Heart right ventricle (tissue), 16 donors: ENCODE data around the gene STK38L. TPM values are rescaled to one million over a fixed set of nuclear protein-coding genes. Genes with fewer than 3 reads are reported as not detected.

Experiments used
- ATAC-seq, 8 donors: fragments of 200-7000 bp; cut with Tn5 transposase; one replicate each; pipeline ENCODE4 v1.9.1; 2020; ENCODE audit warnings: mild to moderate bottlenecking in 8 of 8, moderate library complexity in 8 of 8, moderate number of reproducible peaks in 1 of 8
- DNase-seq, 2 donors: peaks; one replicate each; pipeline ENCODE4 v3.0.0-alpha.2; 2020
- H3K27ac ChIP-seq, 10 donors: fragments of 200-600 bp; sonication (generic) in 2 of 10; one replicate each; pipeline versions ENCODE4 v1.5.0 to v1.8.0; 2020 to 2022; ENCODE audit warnings: mild to moderate bottlenecking in 3 of 10
- H3K27me3 ChIP-seq, 7 donors: fragments of 200-600 bp; one replicate each; pipeline ENCODE4 v1.8.0; 2021 to 2022; ENCODE audit warnings: mild to moderate bottlenecking in 2 of 7
- H3K36me3 ChIP-seq, 9 donors: fragments of 200-600 bp; sonication (generic) in 1 of 9; one replicate each; pipeline versions ENCODE4 v1.5.0 to v1.8.0; 2020 to 2022; ENCODE audit warnings: mild to moderate bottlenecking in 2 of 9
- H3K4me1 ChIP-seq, 9 donors: fragments of 200-600 bp; sonication (generic) in 1 of 9; one replicate each; pipeline versions ENCODE4 v1.5.0 to v1.8.0; 2020 to 2022; ENCODE audit warnings: mild to moderate bottlenecking in 4 of 9
- H3K4me3 ChIP-seq, 10 donors: fragments of 200-600 bp; sonication (generic) in 2 of 10; one replicate each; pipeline versions ENCODE4 v1.5.0 to v1.8.0; 2020 to 2022; ENCODE audit warnings: mild to moderate bottlenecking in 7 of 10, moderate library complexity in 2 of 10
- H3K9me3 ChIP-seq, 11 donors: fragments of 200-600 bp in 10 of 11; sonication (generic) in 2 of 11; one replicate each; pipeline versions ENCODE4 v1.5.0 to v1.8.0; 2013 to 2022; ENCODE audit warnings: mild to moderate bottlenecking in 2 of 11, control low read depth in 1 of 11, moderate library complexity in 1 of 11
- WGBS, 2 donors: extraction: QIAGEN DNeasy Blood & Tissue Kit; methylation state at CpG; one replicate each; pipeline ENCODE4 v1.1.7; 2013; ENCODE audit warnings: inconsistent platforms in 1 of 2; 5-methylcytosine and 5-hydroxymethylcytosine counted together
- intact Hi-C, 10 donors: fragments of 100-400 bp; cut with DNase I; formaldehyde crosslinking; loops; one replicate each; pipeline versions ENCODE4 v1.11.1 to v1.14.2; 2022
- polyA plus RNA-seq, 2 donors: library from polyadenylated mRNA; stranded (reverse); fragments of 200-250 nt; gene quantifications; one replicate each; pipeline ENCODE4 v1.2.3, GENCODE V29; 2013
- total RNA-seq, 10 donors: library from RNA; stranded (reverse); fragmentation: NEBNext Ultra II Directional in 3 of 10; extraction: Animal tissue kit (Norgen Biotek cat#: 25700) in 3 of 10; gene quantifications; one replicate each; pipeline versions ENCODE4 v1.2.1 to v1.2.4, GENCODE V29; 2021 to 2023
- TF ChIP-seq, protein P1 (sequence below), 9 donors: fragments of 200-600 bp; sonication (generic) in 2 of 9; IDR thresholded peaks; one replicate each; pipeline versions ENCODE4 v1.5.0 to v1.8.0; 2021 to 2022; ENCODE audit warnings: antibody characterized with exemption in 9 of 9, mild to moderate bottlenecking in 5 of 9, moderate library complexity in 1 of 9
- donor health status: Arrhythmogenic right ventricular cardiomyopathy.
- donor health status: ischemic (EF 13 %, LVEDD 7.1; RV severe dilation, severe dysfunction).
- donor health status: healthy with polysubstance abuse.
- donor health status: DM: no; HTN: yes; CAD: no.
- donor health status: DM: no; HTN: no; CAD: no.
- donor health status: ischemic (EF 25% LVEDD 6.9; RV normal size, moderate dysfunction).
- donor health status: ischemic (EF 25% LVEDD 5.7; RV mildly dilated, moderate dysfunction).
- donor health status: healthy.
- donor health status: DM: yes; HTN: yes; CAD: no.
- donor health status: Ischemic cardiomyopathy.
- donor health status: ischemic (EF 35%, LVEDD 5.7; RV mildly dilated, moderate dysfunction).
- donor health status: nonischemic (EF 11% LVEDD 7.7; RV severe dilation, severe dysfunction).
- donor health status: DM: yes; HTN: yes; CAD: no.
- donor health status: PGD.
- donor health status: ischemic (EF 29% LVEDD 5.4; RV normal size, mild dysfunction).
- donor health status: nonischemic (EF 23%, LVEDD 6.1; RV moderate dilation, normal function).

STK38L gene
- total and polyA plus RNA-seq, 12 donors: 9.5 to 165 (median 82.5) TPM

DNA sequence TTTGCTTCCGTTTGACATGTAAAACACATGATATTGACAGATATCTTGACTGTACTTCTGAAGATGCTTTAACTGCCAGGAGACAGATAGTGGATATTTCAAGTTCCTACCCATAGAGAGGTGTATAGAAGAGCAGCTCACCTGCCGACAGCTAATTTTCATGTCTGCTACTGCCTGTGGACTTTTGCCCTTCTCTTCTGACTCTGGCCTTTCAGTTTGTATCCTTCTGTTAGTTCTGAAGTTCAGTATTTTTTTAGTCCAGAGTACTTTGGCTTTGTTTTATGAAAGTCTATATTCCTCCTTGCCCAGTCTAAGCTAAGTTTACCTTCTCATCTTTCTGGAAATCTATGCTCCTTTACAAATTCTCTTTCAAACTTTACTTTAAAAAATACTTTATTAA is 30.8 kb upstream of the STK38L start:
- TF ChIP-seq, protein P1, sequence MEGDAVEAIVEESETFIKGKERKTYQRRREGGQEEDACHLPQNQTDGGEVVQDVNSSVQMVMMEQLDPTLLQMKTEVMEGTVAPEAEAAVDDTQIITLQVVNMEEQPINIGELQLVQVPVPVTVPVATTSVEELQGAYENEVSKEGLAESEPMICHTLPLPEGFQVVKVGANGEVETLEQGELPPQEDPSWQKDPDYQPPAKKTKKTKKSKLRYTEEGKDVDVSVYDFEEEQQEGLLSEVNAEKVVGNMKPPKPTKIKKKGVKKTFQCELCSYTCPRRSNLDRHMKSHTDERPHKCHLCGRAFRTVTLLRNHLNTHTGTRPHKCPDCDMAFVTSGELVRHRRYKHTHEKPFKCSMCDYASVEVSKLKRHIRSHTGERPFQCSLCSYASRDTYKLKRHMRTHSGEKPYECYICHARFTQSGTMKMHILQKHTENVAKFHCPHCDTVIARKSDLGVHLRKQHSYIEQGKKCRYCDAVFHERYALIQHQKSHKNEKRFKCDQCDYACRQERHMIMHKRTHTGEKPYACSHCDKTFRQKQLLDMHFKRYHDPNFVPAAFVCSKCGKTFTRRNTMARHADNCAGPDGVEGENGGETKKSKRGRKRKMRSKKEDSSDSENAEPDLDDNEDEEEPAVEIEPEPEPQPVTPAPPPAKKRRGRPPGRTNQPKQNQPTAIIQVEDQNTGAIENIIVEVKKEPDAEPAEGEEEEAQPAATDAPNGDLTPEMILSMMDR (IDR thresholded peaks at IDR 0.05): no peak
- no peak for DNase-seq
- no peaks in the 10 kb centered on the region for H3K27me3 ChIP-seq
- no peak for ATAC-seq
- peaks cover 0 to 21% (median 0%) of the 10 kb centered on the region in 11 donors for H3K9me3 ChIP-seq
- WGBS, 2 donors: 94% methylated on average over 2 of the region's 2 CpGs
- H3K4me1 ChIP-seq: no peaks in the 10 kb centered on the region
- no peak overlapping the region for H3K27ac ChIP-seq
- no peak overlapping the region for H3K4me3 ChIP-seq
- intact Hi-C loops: no loop called here
- H3K36me3 ChIP-seq: no peaks in the 10 kb centered on the region

DNA sequence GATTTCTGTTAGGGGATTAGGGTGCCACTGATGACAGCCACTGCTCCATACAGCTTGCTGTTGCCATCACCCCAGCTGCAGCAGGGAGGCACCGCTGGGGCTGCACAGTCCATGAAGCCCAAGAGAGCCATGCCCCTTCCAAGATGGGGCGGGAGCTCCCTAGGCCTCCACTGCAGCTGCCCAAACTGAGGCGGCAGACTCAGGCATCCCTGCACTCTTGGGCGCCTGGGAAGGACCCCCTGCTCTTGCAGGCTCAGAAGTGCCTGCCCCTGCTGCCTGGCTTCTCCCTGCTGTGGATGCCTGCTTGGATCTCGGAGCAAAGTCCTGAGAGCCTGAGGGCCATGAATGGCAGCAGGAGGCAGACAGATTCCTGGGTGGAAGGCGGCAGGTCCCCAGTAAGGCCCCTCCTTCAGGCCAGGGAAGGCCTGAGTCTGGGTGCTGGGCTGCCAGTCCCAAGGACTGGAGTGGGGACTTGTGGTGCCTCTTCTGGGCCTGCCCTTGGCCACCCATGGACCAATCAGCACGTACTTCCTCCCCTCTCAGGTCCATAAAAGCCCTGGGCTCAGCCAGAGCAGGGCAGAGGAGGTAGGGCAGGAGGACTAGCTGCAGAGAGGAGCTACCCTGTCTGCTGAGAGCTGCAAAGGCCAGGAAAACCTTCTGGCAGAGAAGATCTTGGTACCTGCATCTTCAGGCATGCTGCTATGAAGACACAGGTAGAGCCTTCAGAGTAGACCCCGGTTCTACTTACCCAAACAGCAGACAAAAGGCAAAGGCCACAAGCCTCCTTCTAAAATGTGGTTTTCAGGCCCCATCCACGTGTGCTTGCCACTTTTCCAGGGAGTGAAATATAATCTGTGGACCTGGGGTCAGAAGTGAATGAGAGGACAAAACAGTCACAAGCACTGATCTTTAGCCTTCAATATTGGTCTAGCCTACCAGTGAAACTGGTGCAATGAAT is 30.0 kb upstream of the STK38L start:
- H3K4me3 ChIP-seq: no peak overlapping the region
- ATAC-seq (peak in 1 of 8 donors; percentile 20), DNase-seq (no peak)
- WGBS, 2 donors: 95 to 96% methylated on average over 9 of the region's 9 CpGs
- intact Hi-C loops: no loop called here
- peaks cover 0 to 16% (median 0%) of the 10 kb centered on the region in 11 donors for H3K9me3 ChIP-seq
- no peaks in the 10 kb centered on the region for H3K36me3 ChIP-seq
- H3K4me1 ChIP-seq: no peaks in the 10 kb centered on the region
- TF ChIP-seq, protein P1 (IDR thresholded peaks at IDR 0.05): no peak
- no peak overlapping the region for H3K27ac ChIP-seq
- no peaks in the 10 kb centered on the region for H3K27me3 ChIP-seq

DNA sequence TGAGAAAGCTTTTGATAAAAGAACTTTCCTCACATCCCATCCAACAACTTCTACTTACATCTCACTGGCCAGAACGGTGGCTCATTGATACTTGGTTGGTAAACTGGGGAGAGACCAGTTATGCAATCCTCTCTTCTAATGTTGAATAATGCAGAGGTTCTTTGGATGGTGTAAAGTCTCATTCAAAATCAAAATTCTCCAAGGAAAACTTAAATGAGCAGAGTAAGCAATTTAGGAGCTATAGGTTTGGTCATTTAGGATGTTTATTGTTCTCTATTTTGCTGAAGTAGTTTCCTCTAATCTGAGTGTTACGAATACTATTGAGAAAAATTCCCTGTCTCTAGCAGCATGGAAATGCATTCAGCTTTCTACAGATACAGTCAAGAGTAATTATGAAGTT is 26.5 kb upstream of the STK38L start:
- Histone ChIP-seq H3K27ac (no peak overlapping the region), H3K36me3 (no peaks in the 10 kb centered on the region), H3K4me3 (no peak overlapping the region), H3K4me1 (peaks cover 0 to 22% (median 0%) of the 10 kb centered on the region in 9 donors), H3K27me3 (no peaks in the 10 kb centered on the region), H3K9me3 (no peaks in the 10 kb centered on the region)
- DNase-seq (no peak), ATAC-seq (no peak)
- TF ChIP-seq, protein P1 (IDR thresholded peaks at IDR 0.05): no peak
- 94 to 98% methylated on average over 2 of the region's 2 CpGs for WGBS, 2 donors
- intact Hi-C loops: no loop called here

DNA sequence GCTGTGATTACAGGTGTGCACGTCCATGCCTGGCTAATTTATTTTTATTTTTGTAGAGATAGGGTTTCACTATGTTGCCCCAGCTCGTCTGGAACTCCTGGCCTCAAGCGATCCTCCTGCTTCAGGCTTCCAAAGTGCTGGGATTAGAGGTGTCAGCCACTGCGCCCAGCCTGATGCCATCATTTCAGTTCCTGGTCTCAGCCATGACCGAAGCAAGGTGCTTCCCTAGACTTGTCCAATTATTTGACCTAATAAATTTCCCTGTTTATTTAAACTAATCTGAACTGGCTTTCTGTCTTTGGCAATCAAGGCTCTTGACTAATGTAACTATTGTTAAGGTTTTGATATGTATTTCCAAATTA is 24.4 kb upstream of the STK38L start:
- H3K4me1 ChIP-seq: peaks cover 0 to 24% (median 0%) of the 10 kb centered on the region in 9 donors
- no peaks in the 10 kb centered on the region for H3K9me3 ChIP-seq
- H3K36me3 ChIP-seq: no peaks in the 10 kb centered on the region
- ATAC-seq (no peak), DNase-seq (no peak)
- 89 to 91% methylated on average over 5 of the region's 5 CpGs for WGBS, 2 donors
- no peak overlapping the region for H3K27ac ChIP-seq
- TF ChIP-seq, protein P1 (IDR thresholded peaks at IDR 0.05): no peak
- intact Hi-C loops: loop anchor here in 1 of 10 donors (10.0 kb wide), 1 partner anchor 75 kb away; no protein-coding TSS in a partner anchor
- no peaks in the 10 kb centered on the region for H3K27me3 ChIP-seq
- H3K4me3 ChIP-seq: no peak overlapping the region
